IMR-90 (cell line): ENCODE measurements around the gene CLDN19. TPM values are rescaled to one million over a fixed set of nuclear protein-coding genes. Genes with fewer than 3 reads are reported as not detected.
A peak's percentile ranks its signal among the peaks of the same experiment; 100 is the strongest.

Source experiments
- ATAC-seq: fragments of 200-7000 bp; cut with Tn5 transposase; 2 replicates; pipeline ENCODE4 v1.9.1; 2020; ENCODE audit warnings: low read depth, mild to moderate bottlenecking, moderate library complexity
- Bru-seq: library from RNA; stranded (reverse); fragments of 400-500 nt; gene quantifications from one replicate; lab custom pipeline; 2021; lab: Mats Ljungman, UMichigan
- BruChase-seq, 2 experiments: library from RNA; stranded (reverse); fragments of 400-500 nt; gene quantifications; one replicate each; lab custom pipeline; 2021; lab: Mats Ljungman, UMichigan
- BruUV-seq: library from RNA; stranded (reverse); fragments of 400-500 nt; replicated peaks from 2 replicates; lab custom pipeline; 2021; lab: Mats Ljungman, UMichigan
- CTCF ChIA-PET: fragments of 300-600 bp; formaldehyde crosslinking; extraction: SDS; loops from one replicate; lab custom pipeline; 2021; ENCODE audit warnings: antibody characterized with exemption; lab: Yijun Ruan, JAX
- POLR2A ChIA-PET: fragments of 300-600 bp; sonication (Branson Sonifier 250); formaldehyde crosslinking; loops from one replicate; lab custom pipeline; 2022; ENCODE audit warnings: antibody characterized with exemption; ENCODE audit not compliant: unreplicated experiment; lab: Charles Lee
- DNase-seq: peaks from one replicate; pipeline ENCODE4 v3.0.0; 2013
- H2AFZ ChIP-seq: replicated peaks from 2 replicates; pipeline ENCODE3; 2013; ENCODE audit warnings: low read length, mild to moderate bottlenecking; ENCODE audit not compliant: poor library complexity
- H2AK5ac ChIP-seq: 2 replicates; pipeline ENCODE4 v1.6.1; 2013; ENCODE audit warnings: low read depth, low read length, inconsistent platforms
- H2AK9ac ChIP-seq: replicated peaks from 2 replicates; pipeline ENCODE3; 2013; ENCODE audit warnings: mild to moderate bottlenecking, low read depth, low read length, moderate library complexity; ENCODE audit not compliant: poor library complexity
- H2BK120ac ChIP-seq: 2 replicates; pipeline ENCODE4 v1.6.1; 2013; ENCODE audit warnings: low read depth, low read length, inconsistent platforms
- H2BK15ac ChIP-seq: 3 replicates; pipeline ENCODE4 v1.6.1; 2013; ENCODE audit warnings: low read depth, low read length, inconsistent platforms
- H2BK20ac ChIP-seq: 2 replicates; pipeline ENCODE4 v1.6.1; 2013; ENCODE audit warnings: low read depth, mild to moderate bottlenecking, inconsistent platforms, low read length, moderate library complexity
- H2BK5ac ChIP-seq: 2 replicates; pipeline ENCODE4 v1.6.1; 2013; ENCODE audit warnings: mild to moderate bottlenecking, low read depth, low read length, inconsistent platforms; ENCODE audit not compliant: poor library complexity, severe bottlenecking
- H3K14ac ChIP-seq: replicated peaks from 2 replicates; pipeline ENCODE4 v1.6.1; 2013; ENCODE audit warnings: low read depth, low read length, inconsistent platforms
- H3K18ac ChIP-seq: 2 replicates; pipeline ENCODE4 v1.6.1; 2013; ENCODE audit warnings: low read depth, low read length, control low read depth
- H3K23ac ChIP-seq: 2 replicates; pipeline ENCODE4 v1.6.1; 2013; ENCODE audit warnings: low read depth, low read length, inconsistent platforms
- H3K27ac ChIP-seq: 2 replicates; pipeline ENCODE4 v1.5.1; 2013; ENCODE audit warnings: mild to moderate bottlenecking, control low read depth, low read length; ENCODE audit not compliant: insufficient read depth
- H3K27me3 ChIP-seq: 2 replicates; pipeline ENCODE4 v1.6.1; 2013; ENCODE audit warnings: low read length; ENCODE audit not compliant: control insufficient read depth, insufficient read depth
- H3K36me3 ChIP-seq: 2 replicates; pipeline ENCODE4 v1.6.1; 2013; ENCODE audit warnings: low read length, mixed read lengths; ENCODE audit not compliant: control insufficient read depth, insufficient read depth
- H3K4ac ChIP-seq: 2 replicates; pipeline ENCODE4 v1.6.1; 2013; ENCODE audit warnings: low read depth, low read length, inconsistent platforms
- H3K4me1 ChIP-seq: 2 replicates; pipeline ENCODE4 v1.6.1; 2013; ENCODE audit warnings: low read length, mixed read lengths; ENCODE audit not compliant: control insufficient read depth, insufficient read depth
- H3K4me2 ChIP-seq: 2 replicates; pipeline ENCODE4 v1.6.1; 2013; ENCODE audit warnings: low read depth, mild to moderate bottlenecking, control low read depth, low read length, moderate library complexity
- H3K4me3 ChIP-seq: 2 replicates; pipeline ENCODE4 v1.5.1; 2013; ENCODE audit warnings: low read depth, mild to moderate bottlenecking, control low read depth, low read length, moderate library complexity; ENCODE audit not compliant: insufficient read depth
- H3K56ac ChIP-seq: 2 replicates; pipeline ENCODE4 v1.6.1; 2013; ENCODE audit warnings: low read length, inconsistent platforms; ENCODE audit not compliant: insufficient read depth; ENCODE audit errors: extremely low read depth
- H3K79me1 ChIP-seq, 2 experiments: 2 replicates each; pipeline ENCODE4 v1.6.1; 2013; ENCODE audit warnings: low read length in 2 of 2, inconsistent platforms in 1 of 2, low read depth in 1 of 2
- H3K9ac ChIP-seq: 2 replicates; pipeline ENCODE4 v1.6.1; 2013; ENCODE audit warnings: low read depth, low read length, control low read depth
- H3K9me1 ChIP-seq: 2 replicates; pipeline ENCODE4 v1.6.1; 2013; ENCODE audit warnings: low read length, inconsistent platforms; ENCODE audit not compliant: insufficient read depth
- H3K9me3 ChIP-seq: 2 replicates; pipeline ENCODE4 v1.6.1; 2013; ENCODE audit warnings: low read length; ENCODE audit not compliant: control insufficient read depth, insufficient read depth
- H4K20me1 ChIP-seq: 2 replicates; pipeline ENCODE4 v1.6.1; 2013; ENCODE audit warnings: low read length, inconsistent platforms; ENCODE audit not compliant: insufficient read depth
- H4K5ac ChIP-seq: 2 replicates; pipeline ENCODE4 v1.6.1; 2013; ENCODE audit warnings: mild to moderate bottlenecking, low read depth, low read length, control low read depth
- H4K8ac ChIP-seq, 2 experiments: 2 replicates each; pipeline ENCODE4 v1.6.1; 2013; ENCODE audit warnings: low read depth in 2 of 2, low read length in 2 of 2, control low read depth in 1 of 2, inconsistent platforms in 1 of 2
- H4K91ac ChIP-seq: 2 replicates; pipeline ENCODE4 v1.6.1; 2013; ENCODE audit warnings: low read depth, low read length, inconsistent platforms; ENCODE audit not compliant: insufficient read depth
- BHLHE40 ChIP-seq: fragments of 150-350 bp; IDR thresholded peaks from 2 replicates; pipeline ENCODE4 v1.6.1; 2016; ENCODE audit warnings: mild to moderate bottlenecking, low read depth, low read length
- CEBPB ChIP-seq: IDR thresholded peaks from 2 replicates; pipeline ENCODE4 v1.6.1; 2012; ENCODE audit warnings: low read depth, low read length, improper control_type of control experiment
- CHD1 ChIP-seq: IDR thresholded peaks from 2 replicates; pipeline ENCODE4 v1.6.1; 2012; ENCODE audit warnings: low read depth, low read length, improper control_type of control experiment
- MAFK ChIP-seq: IDR thresholded peaks from 2 replicates; pipeline ENCODE4 v1.6.1; 2012; ENCODE audit warnings: low read depth, low read length, improper control_type of control experiment
- MXI1 ChIP-seq: IDR thresholded peaks from 2 replicates; pipeline ENCODE4 v1.6.1; 2012; ENCODE audit warnings: low read depth, mild to moderate bottlenecking, low read length, moderate library complexity, borderline replicate concordance
- RCOR1 ChIP-seq: IDR thresholded peaks from 2 replicates; pipeline ENCODE4 v1.6.1; 2012; ENCODE audit warnings: mild to moderate bottlenecking, low read length, improper control_type of control experiment; ENCODE audit not compliant: insufficient replicate concordance
- SMC3 ChIP-seq: fragments of 150-350 bp; IDR thresholded peaks from 2 replicates; pipeline ENCODE4 v1.6.1; 2016; ENCODE audit warnings: low read depth, mild to moderate bottlenecking, antibody characterized with exemption, low read length, moderate library complexity
- USF2 ChIP-seq: fragments of 150-350 bp; IDR thresholded peaks from 2 replicates; pipeline ENCODE4 v1.6.1; 2017; ENCODE audit warnings: mild to moderate bottlenecking, antibody characterized with exemption, low read length, low read depth
- WGBS, 2 experiments: methylation state at CpG; one replicate each; pipeline versions ENCODE4 v1.1.5 to v1.1.7; 2013; ENCODE audit warnings: missing lambda C conversion rate in 2 of 2; ENCODE audit not compliant: insufficient read length in 1 of 2; ENCODE audit errors: extremely low coverage in 2 of 2; 5-methylcytosine and 5-hydroxymethylcytosine counted together
- dilution Hi-C: fragments of 300-500 bp; cut with HindIII; formaldehyde crosslinking; loops from one replicate; pipeline ENCODE4 v1.14.3; 2018; ENCODE audit warnings: low sequenced_read_pairs; ENCODE audit not compliant: unreplicated experiment
- in situ Hi-C: fragments of 300-500 bp; cut with MboI; formaldehyde crosslinking; loops from 3 replicates; pipeline ENCODE4 v1.14.3; 2019; ENCODE audit warnings: low sequenced_read_pairs, inconsistent platforms, mixed read lengths
- intact Hi-C: fragments of 100-400 bp; cut with micrococcal nuclease; formaldehyde crosslinking; loops from 2 replicates; pipeline ENCODE4 v1.10.0; 2022
- long read RNA-seq: library from polyadenylated mRNA; unstranded; transcript quantifications from one replicate; pipeline ENCODE4 v2.0.0, GENCODE V29; 2021; ENCODE audit not compliant: unreplicated experiment
- polyA plus RNA-seq, 3 experiments: library from polyadenylated mRNA; depleted of rRNA; stranded (reverse); fragments of >200 nt; gene quantifications; 2 replicates each; pipeline ENCODE4 v1.2.3, GENCODE V29; 2012; ENCODE audit warnings: low replicate concordance in 1 of 3
- total RNA-seq: library from RNA; depleted of rRNA; stranded (reverse); fragments of >200 nt; gene quantifications from 2 replicates; pipeline ENCODE4 v1.2.3, GENCODE V29; 2012; rRNA removed

Gene CLDN19
- total RNA-seq (not detected in 2 replicates), polyA plus RNA-seq (2012; rRNA removed) (not detected in 2 replicates), Bru-seq, nascent RNA (percentile 14 among the genes with signal in this experiment), BruChase-seq, experiment 1, labeled RNA remaining after a 6-hour chase (percentile 9 among the genes with signal in this experiment), BruChase-seq, experiment 2, labeled RNA remaining after a 2-hour chase (not detected)
- polyA plus RNA-seq (2012; cell fraction: cytosol; rRNA removed) = not detected in 2 replicates
- polyA plus RNA-seq (2012; cell fraction: nucleus; rRNA removed; ENCODE audit: low replicate concordance) = not detected in 2 replicates
- long read RNA-seq = 0 reads

GRCh38 chr1:42739753-42740700, at the start of gene CLDN19:
Gene CLDN19 (minus strand): TSS chr1:42740236. CDS start chr1:42740063, 173 bp downstream.
- Histone ChIP-seq H2AK9ac (no peak within 1 kb of the TSS), H4K5ac (no peak within 1 kb of the TSS), H4K20me1 (no peaks in the 10 kb centered on the region; the same call in 1 of the 2 replicates), H4K8ac (no peak within 1 kb of the TSS), H2AK5ac (no peak within 1 kb of the TSS), H4K91ac (no peak within 1 kb of the TSS), H3K18ac (no peak within 1 kb of the TSS), H3K4me3 (no peak within 1 kb of the TSS), H2BK15ac (no peak within 1 kb of the TSS), H3K14ac (no peak within 1 kb of the TSS), H3K4me2 (no peak within 1 kb of the TSS), H3K4ac (no peak within 1 kb of the TSS), H3K56ac (no peak within 1 kb of the TSS), H3K9me3 (no peaks in the 10 kb centered on the region), H3K23ac (no peak within 1 kb of the TSS), H2BK120ac (no peak within 1 kb of the TSS), H3K9me1 (no peaks in the 10 kb centered on the region), H2BK5ac (no peak within 1 kb of the TSS), H2BK20ac (no peak within 1 kb of the TSS), H3K36me3 (no peaks in the 10 kb centered on the region), H3K9ac (no peak within 1 kb of the TSS), H3K27me3 (no peaks in the 10 kb centered on the region; the same call in 1 of the 2 replicates), H3K4me1 (no peaks in the 10 kb centered on the region), H3K27ac (no peak within 1 kb of the TSS), H2AFZ (peak within 1 kb of the TSS; percentile 16), H3K79me1 (no peaks in the 10 kb centered on the region)
- WGBS, 2 experiments = 74% methylated on average over 6 of the region's 27 CpGs; no CpG with 5 or more reads in 1 of the 2 experiments
- CTCF ChIA-PET = no interaction called here
- dilution Hi-C loops = no loop called here
- ATAC-seq (no peak), DNase-seq (no peak)
- BruUV-seq = no TSS peak
- intact Hi-C loops = no loop called here
- in situ Hi-C loops = no loop called here
- no peak for TF ChIP-seq MAFK
- TF ChIP-seq MXI1 = no peak
- no peak for TF ChIP-seq RCOR1
- no peak for TF ChIP-seq CEBPB
- TF ChIP-seq BHLHE40 = no peak
- no peak for TF ChIP-seq CHD1
- TF ChIP-seq SMC3 = no peak
- no peak for TF ChIP-seq USF2
- POLR2A ChIA-PET = no interaction called here
